HCT116 (cell line): Measurements from ENCODE around the gene CHD1L.

Source experiments
- EZH2 ChIP-seq: fragments of 200-600 bp; sonication (generic); IDR thresholded peaks from 2 replicates; pipeline ENCODE4 v1.6.1; 2017; ENCODE audit warnings: antibody characterized with exemption, mixed run types
- EZH2phosphoT487 ChIP-seq: fragments of 200-600 bp; IDR thresholded peaks from 2 replicates; pipeline ENCODE4 v1.6.1; 2018; ENCODE audit warnings: antibody characterized with exemption, borderline replicate concordance
- JUND ChIP-seq: IDR thresholded peaks from 2 replicates; pipeline ENCODE4 v1.6.1; 2012
- POLR2A ChIP-seq: IDR thresholded peaks from 2 replicates; pipeline ENCODE4 v1.7.0; 2011; ENCODE audit warnings: borderline replicate concordance; ENCODE audit not compliant: insufficient read depth, insufficient read length; ENCODE audit errors: extremely low read depth
- POLR2AphosphoS5 ChIP-seq: IDR thresholded peaks from 2 replicates; pipeline ENCODE4 v1.6.1; 2011; ENCODE audit warnings: mild to moderate bottlenecking, low read depth, low read length, moderate library complexity
- SP1 ChIP-seq: IDR thresholded peaks from 2 replicates; pipeline ENCODE4 v1.6.1; 2012; ENCODE audit warnings: low read depth
- SRF ChIP-seq: IDR thresholded peaks from 2 replicates; pipeline ENCODE4 v1.6.1; 2012; ENCODE audit warnings: low read depth
- TF ChIP-seq, protein P1 (sequence below), 3 experiments: fragments of 200-600 bp in 1 of 3; sonication (generic) in 1 of 3; IDR thresholded peaks in 2 of 3; conservative IDR thresholded peaks in 1 of 3; 2 replicates each; pipeline ENCODE4 v1.5.1; 2012 to 2017; ENCODE audit warnings: low read depth in 2 of 3, low read length in 2 of 3, antibody characterized with exemption in 1 of 3, borderline replicate concordance in 1 of 3, control low read depth in 1 of 3, mild to moderate bottlenecking in 1 of 3, mixed read lengths in 1 of 3, mixed run types in 1 of 3, moderate library complexity in 1 of 3; ENCODE audit not compliant: insufficient read depth in 1 of 3
- TF ChIP-seq, protein P2 (sequence below): IDR thresholded peaks from 2 replicates; pipeline ENCODE4 v1.6.1; 2012
- TF ChIP-seq, protein P3 (sequence below): IDR thresholded peaks from 2 replicates; pipeline ENCODE4 v1.6.1; 2011; ENCODE audit warnings: mild to moderate bottlenecking, low read length, moderate library complexity; ENCODE audit not compliant: insufficient replicate concordance; ENCODE audit errors: extremely low read depth

DNA sequence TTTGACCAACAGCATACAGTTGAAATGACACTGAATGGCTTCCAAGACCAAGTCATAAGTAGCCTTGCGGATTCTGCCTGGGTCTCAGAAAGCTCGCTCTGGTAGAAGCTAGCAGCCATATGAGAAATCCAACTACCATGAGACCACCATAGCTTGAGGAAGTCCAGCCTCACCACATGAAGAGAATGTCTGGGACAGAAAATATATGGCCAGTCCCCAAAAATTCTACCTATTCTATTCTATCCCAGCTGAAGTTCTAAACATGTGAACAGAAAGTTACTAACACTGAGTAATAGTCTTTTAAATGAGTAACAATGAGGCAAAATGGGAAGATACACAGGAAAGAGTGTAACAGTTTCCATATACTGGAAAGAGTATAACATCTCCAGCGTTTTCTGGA, 26.4 kb upstream of the CHD1L start:
- TF ChIP-seq, protein P1, sequence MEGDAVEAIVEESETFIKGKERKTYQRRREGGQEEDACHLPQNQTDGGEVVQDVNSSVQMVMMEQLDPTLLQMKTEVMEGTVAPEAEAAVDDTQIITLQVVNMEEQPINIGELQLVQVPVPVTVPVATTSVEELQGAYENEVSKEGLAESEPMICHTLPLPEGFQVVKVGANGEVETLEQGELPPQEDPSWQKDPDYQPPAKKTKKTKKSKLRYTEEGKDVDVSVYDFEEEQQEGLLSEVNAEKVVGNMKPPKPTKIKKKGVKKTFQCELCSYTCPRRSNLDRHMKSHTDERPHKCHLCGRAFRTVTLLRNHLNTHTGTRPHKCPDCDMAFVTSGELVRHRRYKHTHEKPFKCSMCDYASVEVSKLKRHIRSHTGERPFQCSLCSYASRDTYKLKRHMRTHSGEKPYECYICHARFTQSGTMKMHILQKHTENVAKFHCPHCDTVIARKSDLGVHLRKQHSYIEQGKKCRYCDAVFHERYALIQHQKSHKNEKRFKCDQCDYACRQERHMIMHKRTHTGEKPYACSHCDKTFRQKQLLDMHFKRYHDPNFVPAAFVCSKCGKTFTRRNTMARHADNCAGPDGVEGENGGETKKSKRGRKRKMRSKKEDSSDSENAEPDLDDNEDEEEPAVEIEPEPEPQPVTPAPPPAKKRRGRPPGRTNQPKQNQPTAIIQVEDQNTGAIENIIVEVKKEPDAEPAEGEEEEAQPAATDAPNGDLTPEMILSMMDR (IDR thresholded peaks at IDR 0.05 in 2 of 3, conservative IDR thresholded peaks at IDR 0.05 in 1 of 3; ENCODE audit: borderline replicate concordance in 1 of 3, insufficient read depth in 1 of 3, low read depth in 2 of 3, low read length in 2 of 3) = no peak
- no peak for TF ChIP-seq EZH2phosphoT487
- no peak for TF ChIP-seq POLR2AphosphoS5
- TF ChIP-seq, protein P2, sequence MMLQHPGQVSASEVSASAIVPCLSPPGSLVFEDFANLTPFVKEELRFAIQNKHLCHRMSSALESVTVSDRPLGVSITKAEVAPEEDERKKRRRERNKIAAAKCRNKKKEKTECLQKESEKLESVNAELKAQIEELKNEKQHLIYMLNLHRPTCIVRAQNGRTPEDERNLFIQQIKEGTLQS = no peak
- TF ChIP-seq, protein P3, sequence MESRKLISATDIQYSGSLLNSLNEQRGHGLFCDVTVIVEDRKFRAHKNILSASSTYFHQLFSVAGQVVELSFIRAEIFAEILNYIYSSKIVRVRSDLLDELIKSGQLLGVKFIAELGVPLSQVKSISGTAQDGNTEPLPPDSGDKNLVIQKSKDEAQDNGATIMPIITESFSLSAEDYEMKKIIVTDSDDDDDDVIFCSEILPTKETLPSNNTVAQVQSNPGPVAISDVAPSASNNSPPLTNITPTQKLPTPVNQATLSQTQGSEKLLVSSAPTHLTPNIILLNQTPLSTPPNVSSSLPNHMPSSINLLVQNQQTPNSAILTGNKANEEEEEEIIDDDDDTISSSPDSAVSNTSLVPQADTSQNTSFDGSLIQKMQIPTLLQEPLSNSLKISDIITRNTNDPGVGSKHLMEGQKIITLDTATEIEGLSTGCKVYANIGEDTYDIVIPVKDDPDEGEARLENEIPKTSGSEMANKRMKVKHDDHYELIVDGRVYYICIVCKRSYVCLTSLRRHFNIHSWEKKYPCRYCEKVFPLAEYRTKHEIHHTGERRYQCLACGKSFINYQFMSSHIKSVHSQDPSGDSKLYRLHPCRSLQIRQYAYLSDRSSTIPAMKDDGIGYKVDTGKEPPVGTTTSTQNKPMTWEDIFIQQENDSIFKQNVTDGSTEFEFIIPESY = no peak
- no peak for TF ChIP-seq EZH2
- TF ChIP-seq SRF = no peak
- no peak for TF ChIP-seq JUND
- TF ChIP-seq POLR2A = no peak
- no peak for TF ChIP-seq SP1
